Trophoblast cell (in vitro differentiated cells and primary cell): ENCODE results near the gene PEA15.

Experiments
- DNase-seq, 2 donors: peaks; one replicate each; pipeline ENCODE4 v3.0.0-alpha.2; 2016
- H2AFZ ChIP-seq: 2 replicates; pipeline ENCODE4 v1.6.1; 2013; ENCODE audit warnings: low read length, moderate library complexity, mild to moderate bottlenecking; ENCODE audit not compliant: insufficient read depth, poor library complexity
- H2AK5ac ChIP-seq: 2 replicates; pipeline ENCODE4 v1.6.1; 2013; ENCODE audit warnings: mild to moderate bottlenecking, low read length
- H2BK120ac ChIP-seq: 2 replicates; pipeline ENCODE4 v1.6.1; 2013; ENCODE audit warnings: low read length, mild to moderate bottlenecking, moderate library complexity; ENCODE audit not compliant: insufficient read depth, poor library complexity
- H2BK12ac ChIP-seq: 2 replicates; pipeline ENCODE4 v1.6.1; 2013; ENCODE audit warnings: mild to moderate bottlenecking, low read length, moderate library complexity
- H2BK5ac ChIP-seq: 2 replicates; pipeline ENCODE4 v1.6.1; 2013; ENCODE audit warnings: low read length, low read depth, moderate library complexity, mild to moderate bottlenecking; ENCODE audit not compliant: poor library complexity
- H3K14ac ChIP-seq: 2 replicates; pipeline ENCODE4 v1.6.1; 2013; ENCODE audit warnings: mild to moderate bottlenecking, low read length
- H3K18ac ChIP-seq: 2 replicates; pipeline ENCODE4 v1.6.1; 2013; ENCODE audit warnings: mild to moderate bottlenecking, low read length
- H3K23ac ChIP-seq: 2 replicates; pipeline ENCODE4 v1.6.1; 2013; ENCODE audit warnings: low read length
- H3K27ac ChIP-seq: 2 replicates; pipeline ENCODE4 v1.5.1; 2013; ENCODE audit warnings: low read depth, mild to moderate bottlenecking, inconsistent platforms, low read length, moderate library complexity
- H3K27me3 ChIP-seq: 2 replicates; pipeline ENCODE4 v1.6.1; 2013; ENCODE audit warnings: inconsistent platforms, mild to moderate bottlenecking, low read length, moderate library complexity; ENCODE audit not compliant: insufficient read depth
- H3K36me3 ChIP-seq, 2 experiments: 1 replicate in 1 of 2; 2 replicates in 1 of 2; pipeline ENCODE4 v1.6.1; 2013; ENCODE audit warnings: low read length in 2 of 2, mild to moderate bottlenecking in 2 of 2, moderate library complexity in 1 of 2; ENCODE audit not compliant: insufficient read depth in 2 of 2, control insufficient read depth in 1 of 2
- H3K4ac ChIP-seq: 2 replicates; pipeline ENCODE4 v1.6.1; 2013; ENCODE audit warnings: low read depth, mild to moderate bottlenecking, low read length, moderate library complexity
- H3K4me1 ChIP-seq, 2 experiments: 1 replicate in 1 of 2; 2 replicates in 1 of 2; pipeline ENCODE4 v1.6.1; 2013; ENCODE audit warnings: low read length in 2 of 2, mild to moderate bottlenecking in 2 of 2, moderate library complexity in 1 of 2; ENCODE audit not compliant: insufficient read depth in 2 of 2, control insufficient read depth in 1 of 2
- H3K4me2 ChIP-seq: 2 replicates; pipeline ENCODE4 v1.6.1; 2013; ENCODE audit warnings: inconsistent platforms, mild to moderate bottlenecking, low read length, moderate library complexity
- H3K4me3 ChIP-seq: 2 replicates; pipeline ENCODE4 v1.5.1; 2013; ENCODE audit warnings: mild to moderate bottlenecking, low read depth, low read length, inconsistent platforms
- H3K79me1 ChIP-seq: one replicate; pipeline ENCODE4 v1.6.1; 2013; ENCODE audit warnings: low read length
- H3K79me2 ChIP-seq: 2 replicates; pipeline ENCODE4 v1.6.1; 2013; ENCODE audit warnings: low read length, mild to moderate bottlenecking; ENCODE audit not compliant: control insufficient read depth, insufficient read depth, poor library complexity
- H3K9ac ChIP-seq: 2 replicates; pipeline ENCODE4 v1.6.1; 2013; ENCODE audit warnings: mild to moderate bottlenecking, low read length
- H3K9me3 ChIP-seq: 2 replicates; pipeline ENCODE4 v1.6.1; 2013; ENCODE audit warnings: low read depth, mild to moderate bottlenecking, control low read depth, inconsistent platforms, low read length; ENCODE audit not compliant: insufficient read depth
- H4K12ac ChIP-seq: 2 replicates; pipeline ENCODE4 v1.6.1; 2013; ENCODE audit warnings: low read depth, mild to moderate bottlenecking, low read length, moderate library complexity
- H4K8ac ChIP-seq: 2 replicates; pipeline ENCODE4 v1.6.1; 2013; ENCODE audit warnings: low read depth, mild to moderate bottlenecking, low read length, moderate library complexity
- H4K91ac ChIP-seq: one replicate; pipeline ENCODE4 v1.6.1; 2013; ENCODE audit warnings: low read depth, mild to moderate bottlenecking, low read length, moderate library complexity
- WGBS: extraction: QIAGEN DNeasy Blood & Tissue Kit; methylation state at CpG from one replicate; pipeline ENCODE4 v1.1.7; 2013; ENCODE audit warnings: missing lambda C conversion rate; ENCODE audit not compliant: insufficient read length, insufficient coverage; ENCODE audit errors: extremely low coverage; 5-methylcytosine and 5-hydroxymethylcytosine counted together

PEA15 gene

DNA sequence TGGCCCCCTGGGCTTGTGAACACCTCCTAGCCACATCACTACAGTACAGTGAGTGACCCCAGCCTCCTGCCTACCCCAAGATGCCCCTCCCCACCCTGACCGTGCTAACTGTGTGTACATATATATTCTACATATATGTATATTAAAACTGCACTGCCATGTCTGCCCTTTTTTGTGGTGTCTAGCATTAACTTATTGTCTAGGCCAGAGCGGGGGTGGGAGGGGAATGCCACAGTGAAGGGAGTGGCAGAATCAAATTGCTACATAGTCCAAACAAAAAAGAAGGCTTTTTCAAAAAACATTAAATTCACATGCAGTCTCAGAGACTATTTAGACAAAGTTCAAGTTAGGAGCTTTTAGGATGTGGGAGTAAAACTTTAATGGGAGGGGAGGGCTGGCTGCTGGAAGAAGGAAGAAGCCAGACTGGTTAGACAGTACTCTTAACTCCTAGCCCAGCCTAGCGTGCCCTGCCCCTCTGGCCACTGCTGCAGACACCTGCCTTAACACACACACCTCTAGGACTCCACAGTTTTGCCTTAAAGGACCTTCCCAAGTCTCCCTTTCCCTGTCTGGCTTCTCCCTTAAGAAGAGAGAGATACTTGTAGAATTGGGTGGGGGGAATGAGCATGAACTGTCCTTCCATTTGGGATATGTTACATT lies 9.4 kb downstream of the PEA15 start:
- no peak overlapping the region for H3K9ac ChIP-seq
- H3K4me1 ChIP-seq: peaks cover 8 to 11% of the 10 kb centered on the region in 2 experiments
- H3K18ac ChIP-seq: no peak overlapping the region
- H2AK5ac ChIP-seq: no peak overlapping the region
- H3K4me2 ChIP-seq: no peak overlapping the region
- no peak overlapping the region for H3K4ac ChIP-seq
- H3K27me3 ChIP-seq: no peaks in the 10 kb centered on the region
- H2AFZ ChIP-seq: no peak overlapping the region
- no peak for DNase-seq
- no peak overlapping the region for H4K91ac ChIP-seq
- no CpG with 5 or more reads among the region's 3 CpGs for WGBS
- no peak overlapping the region for H2BK120ac ChIP-seq
- no peaks in the 10 kb centered on the region for H3K79me2 ChIP-seq
- H2BK12ac ChIP-seq: no peak overlapping the region
- no peak overlapping the region for H3K14ac ChIP-seq
- no peak overlapping the region for H3K27ac ChIP-seq
- H3K9me3 ChIP-seq: no peaks in the 10 kb centered on the region
- peaks cover 53 to 77% of the 10 kb centered on the region in 2 experiments for H3K36me3 ChIP-seq
- H2BK5ac ChIP-seq: no peak overlapping the region
- H4K12ac ChIP-seq: no peak overlapping the region
- H4K8ac ChIP-seq: no peak overlapping the region
- no peak overlapping the region for H3K4me3 ChIP-seq
- no peak overlapping the region for H3K23ac ChIP-seq
- no peaks in the 10 kb centered on the region for H3K79me1 ChIP-seq

DNA sequence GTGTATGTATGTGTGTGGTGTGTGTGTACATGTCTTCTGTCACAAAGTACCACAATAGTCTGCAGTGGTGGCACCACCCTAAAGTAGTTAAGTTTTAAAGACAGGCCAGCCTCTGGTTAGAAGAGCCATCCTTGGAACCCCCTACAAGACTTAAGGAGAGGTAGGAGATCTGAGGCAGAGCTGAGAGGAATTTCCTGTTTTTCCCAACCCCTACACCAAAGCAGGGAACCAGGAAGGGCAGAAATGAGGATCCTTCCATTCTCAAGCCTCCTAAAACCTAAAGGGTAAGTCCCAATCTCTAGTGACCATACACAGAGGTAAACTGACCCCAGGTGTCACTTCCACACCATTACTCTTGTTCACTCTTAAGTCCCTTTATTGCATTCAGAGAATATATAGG lies 11.1 kb downstream of the PEA15 start:
- no peak for DNase-seq
- Histone ChIP-seq H2AK5ac (no peak overlapping the region), H3K23ac (no peak overlapping the region)

DNA sequence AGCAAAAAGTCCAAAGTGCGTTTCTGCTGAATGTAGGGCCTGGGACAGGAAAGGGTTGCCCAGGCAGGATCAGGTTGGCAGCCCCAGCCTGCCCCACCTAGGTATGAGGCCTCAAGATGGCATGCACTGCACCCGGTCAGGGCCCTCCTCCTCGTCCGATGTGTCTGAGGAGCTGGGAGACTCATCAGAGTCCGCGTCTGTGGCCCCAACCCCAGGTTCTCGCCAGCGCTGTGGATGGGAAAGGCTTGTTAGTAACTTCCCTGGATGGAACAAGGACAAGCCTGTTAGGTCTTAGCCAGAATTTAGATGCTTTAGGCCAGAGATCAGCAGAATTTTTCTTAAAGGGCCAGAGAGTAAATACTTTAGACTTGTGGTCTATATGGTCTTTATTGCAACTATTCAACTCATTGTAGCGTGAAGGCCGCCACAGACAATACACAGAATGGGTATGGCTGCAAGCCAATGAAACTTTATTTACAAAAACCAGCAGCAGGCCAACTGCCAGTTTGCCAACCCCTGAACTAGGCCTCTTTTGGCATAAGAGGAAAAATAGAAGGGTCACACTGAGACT lies 12.4 kb downstream of the PEA15 start:
- H3K27ac ChIP-seq: no peak overlapping the region
- no peak overlapping the region for H2AK5ac ChIP-seq
- H3K4me2 ChIP-seq: no peak overlapping the region
- no peaks in the 10 kb centered on the region for H3K9me3 ChIP-seq
- H3K27me3 ChIP-seq: no peaks in the 10 kb centered on the region
- no peak overlapping the region for H4K8ac ChIP-seq
- H3K4me3 ChIP-seq: no peak overlapping the region
- no peak overlapping the region for H3K4ac ChIP-seq
- no peak overlapping the region for H2AFZ ChIP-seq
- H4K91ac ChIP-seq: no peak overlapping the region
- H4K12ac ChIP-seq: no peak overlapping the region
- no peaks in the 10 kb centered on the region for H3K79me2 ChIP-seq
- no peak overlapping the region for H3K14ac ChIP-seq
- H3K23ac ChIP-seq: no peak overlapping the region
- no CpG with 5 or more reads among the region's 10 CpGs for WGBS
- H2BK120ac ChIP-seq: no peak overlapping the region
- H2BK5ac ChIP-seq: no peak overlapping the region
- no peaks in the 10 kb centered on the region for H3K79me1 ChIP-seq
- H3K18ac ChIP-seq: no peak overlapping the region
- DNase-seq: no peak
- H2BK12ac ChIP-seq: no peak overlapping the region
- no peak overlapping the region for H3K9ac ChIP-seq
- peaks cover 8% of the 10 kb centered on the region in 2 experiments for H3K4me1 ChIP-seq
- peaks cover 38 to 65% of the 10 kb centered on the region in 2 experiments for H3K36me3 ChIP-seq

More for the DNA sequence above, 11.1 kb downstream of the PEA15 start:
- H3K27ac ChIP-seq: no peak overlapping the region
- H3K79me2 ChIP-seq: no peaks in the 10 kb centered on the region
- H4K12ac ChIP-seq: no peak overlapping the region
- H3K4me1 ChIP-seq: peaks cover 8% of the 10 kb centered on the region in 2 experiments
- no peak overlapping the region for H3K4ac ChIP-seq
- H3K27me3 ChIP-seq: no peaks in the 10 kb centered on the region
- no peak overlapping the region for H3K14ac ChIP-seq
- H3K4me2 ChIP-seq: no peak overlapping the region
- no peak overlapping the region for H3K4me3 ChIP-seq
- no peak overlapping the region for H3K18ac ChIP-seq
- H3K9ac ChIP-seq: no peak overlapping the region
- no peaks in the 10 kb centered on the region for H3K79me1 ChIP-seq
- H4K8ac ChIP-seq: no peak overlapping the region
- no peak overlapping the region for H2BK5ac ChIP-seq
- H4K91ac ChIP-seq: no peak overlapping the region
- H2AFZ ChIP-seq: no peak overlapping the region
- no peaks in the 10 kb centered on the region for H3K9me3 ChIP-seq
- peaks cover 43 to 70% of the 10 kb centered on the region in 2 experiments for H3K36me3 ChIP-seq
- no peak overlapping the region for H2BK120ac ChIP-seq
- no peak overlapping the region for H2BK12ac ChIP-seq

DNA sequence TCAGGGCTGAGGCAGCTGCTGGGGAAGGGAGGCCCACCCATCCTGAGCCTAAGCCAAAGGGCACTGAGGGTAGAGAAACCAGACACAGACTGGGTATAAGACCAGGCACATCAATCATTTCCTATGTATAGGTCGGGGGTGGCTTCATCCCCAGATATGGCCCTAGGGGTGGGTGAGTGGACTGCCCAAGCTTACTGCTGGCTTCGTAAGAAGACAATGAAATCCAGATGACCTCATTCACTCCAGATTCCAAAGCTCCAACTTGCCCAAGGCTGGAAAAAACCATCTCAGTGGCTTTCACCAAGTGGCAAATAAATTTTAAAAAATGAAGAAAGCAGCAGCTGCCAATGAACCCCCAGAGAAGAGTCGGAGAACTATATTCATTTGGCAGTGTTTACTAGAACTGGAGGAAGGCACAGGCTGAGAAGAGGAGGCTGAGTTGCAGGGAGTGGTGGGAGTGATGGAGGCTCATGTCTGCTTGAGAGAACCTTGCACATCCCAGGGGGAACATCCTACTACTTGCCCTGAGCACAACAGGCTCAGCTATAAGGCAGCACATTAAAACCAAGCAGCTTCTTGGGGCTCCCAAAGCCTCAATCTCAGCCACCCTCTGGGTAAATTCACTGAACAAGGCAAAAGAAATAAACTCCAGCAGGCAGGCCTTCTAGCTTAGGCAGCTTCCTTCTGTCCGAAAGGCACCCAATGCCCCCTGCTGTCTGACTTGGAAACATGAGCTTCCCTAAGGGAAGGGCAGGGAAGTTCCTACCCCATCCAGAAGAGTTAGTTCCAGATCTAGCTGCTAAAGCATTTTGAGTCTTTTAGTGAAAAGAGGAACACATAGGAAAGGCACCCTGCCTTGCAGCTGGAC lies 14.1 kb downstream of the PEA15 start:
- no peak overlapping the region for H3K4ac ChIP-seq

More for the DNA sequence above, 14.1 kb downstream of the PEA15 start:
- Histone ChIP-seq H3K27ac (no peak overlapping the region), H3K9ac (no peak overlapping the region), H3K9me3 (no peaks in the 10 kb centered on the region), H2BK120ac (no peak overlapping the region), H2AK5ac (no peak overlapping the region), H3K79me2 (no peaks in the 10 kb centered on the region), H3K14ac (no peak overlapping the region), H3K36me3 (peaks cover 31 to 64% of the 10 kb centered on the region in 2 experiments), H4K91ac (no peak overlapping the region), H4K8ac (peak overlapping the region; percentile 49), H2BK12ac (no peak overlapping the region), H3K23ac (no peak overlapping the region), H3K79me1 (no peaks in the 10 kb centered on the region), H2AFZ (no peak overlapping the region), H3K27me3 (no peaks in the 10 kb centered on the region), H4K12ac (no peak overlapping the region), H3K18ac (no peak overlapping the region), H2BK5ac (no peak overlapping the region), H3K4me1 (peaks cover 8% of the 10 kb centered on the region in 2 experiments), H3K4me2 (no peak overlapping the region), H3K4me3 (no peak overlapping the region)
- no CpG with 5 or more reads among the region's 4 CpGs for WGBS
- DNase-seq: peak; percentile 40 to 71
